Ovary (tissue), 3 donors: ENCODE data around the gene ANKH.

Experiments used
- EP300 ChIP-seq: sonication (generic); formaldehyde crosslinking; IDR thresholded peaks from one replicate; pipeline ENCODE4 v1.6.1; 2017; ENCODE audit warnings: antibody characterized with exemption
- TF ChIP-seq, protein P1 (sequence below), 3 donors: fragments of 450-650 bp in 2 of 3; fragments of 200-600 bp in 1 of 3; IDR thresholded peaks; one replicate each; pipeline versions ENCODE4 v1.5.1 to v1.8.0; 2016 to 2022; ENCODE audit warnings: antibody characterized with exemption in 3 of 3, mild to moderate bottlenecking in 1 of 3
- donor health status: DM: no; HTN: no; CAD: no.

DNA sequence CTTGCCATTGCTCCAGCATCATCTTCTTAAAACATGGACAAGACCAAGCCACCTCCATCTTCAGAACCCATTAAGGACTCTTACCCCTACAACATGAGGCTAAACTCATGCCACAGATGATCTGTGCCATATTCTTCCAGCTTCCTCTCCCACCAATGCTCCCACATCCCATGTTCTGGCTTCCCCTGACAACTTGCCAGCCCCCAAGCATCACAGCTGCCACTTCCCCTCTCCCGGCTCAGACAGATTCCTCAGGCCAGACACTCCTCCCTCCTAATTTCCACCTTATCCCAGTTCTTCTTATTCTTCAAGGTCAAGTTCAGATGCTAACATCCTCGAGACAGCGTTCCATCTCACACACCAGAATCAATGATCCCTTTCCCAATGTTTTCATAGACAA, 57.8 kb downstream of the ANKH start:
- TF ChIP-seq EP300 = no peak
- TF ChIP-seq, protein P1, sequence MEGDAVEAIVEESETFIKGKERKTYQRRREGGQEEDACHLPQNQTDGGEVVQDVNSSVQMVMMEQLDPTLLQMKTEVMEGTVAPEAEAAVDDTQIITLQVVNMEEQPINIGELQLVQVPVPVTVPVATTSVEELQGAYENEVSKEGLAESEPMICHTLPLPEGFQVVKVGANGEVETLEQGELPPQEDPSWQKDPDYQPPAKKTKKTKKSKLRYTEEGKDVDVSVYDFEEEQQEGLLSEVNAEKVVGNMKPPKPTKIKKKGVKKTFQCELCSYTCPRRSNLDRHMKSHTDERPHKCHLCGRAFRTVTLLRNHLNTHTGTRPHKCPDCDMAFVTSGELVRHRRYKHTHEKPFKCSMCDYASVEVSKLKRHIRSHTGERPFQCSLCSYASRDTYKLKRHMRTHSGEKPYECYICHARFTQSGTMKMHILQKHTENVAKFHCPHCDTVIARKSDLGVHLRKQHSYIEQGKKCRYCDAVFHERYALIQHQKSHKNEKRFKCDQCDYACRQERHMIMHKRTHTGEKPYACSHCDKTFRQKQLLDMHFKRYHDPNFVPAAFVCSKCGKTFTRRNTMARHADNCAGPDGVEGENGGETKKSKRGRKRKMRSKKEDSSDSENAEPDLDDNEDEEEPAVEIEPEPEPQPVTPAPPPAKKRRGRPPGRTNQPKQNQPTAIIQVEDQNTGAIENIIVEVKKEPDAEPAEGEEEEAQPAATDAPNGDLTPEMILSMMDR (IDR thresholded peaks at IDR 0.05) = no peak
